Measurements from ENCODE around the gene RNF186.
"Not testable (repeated sequence)": the region's sequence is repeated elsewhere in the genome, so short reads cannot be mapped to it uniquely, and the experiment has no call there.

The RNF186 gene

GRCh38 chr1:19825298-19825697 is 10.2 kb upstream of the RNF186 start:
- DNase-seq (ENCODE audit: low read depth) = peak; percentile 10
- TF ChIP-seq CTCF (conservative IDR thresholded peaks at IDR 0.05; ENCODE audit: low read depth, low read length) = no peak
- H3K4me3 ChIP-seq (ENCODE audit: low read depth, low read length) = no peak overlapping the region

- no peak overlapping the region for H3K4me3 ChIP-seq (ENCODE audit: low read depth, low read length)
- peak; percentile 48 for DNase-seq (ENCODE audit: low read depth)
- TF ChIP-seq CTCF (conservative IDR thresholded peaks at IDR 0.05; ENCODE audit: low read depth, low read length) = no peak
These were observed 9.5 kb upstream of the RNF186 start for GRCh38 chr1:19824541-19824940.

- no peak overlapping the region for H3K4me3 ChIP-seq (ENCODE audit: low read depth, low read length)
- DNase-seq (ENCODE audit: low read depth) = no peak
- no peak for TF ChIP-seq CTCF (conservative IDR thresholded peaks at IDR 0.05; ENCODE audit: low read depth, low read length)
These were observed 9.0 kb upstream of the RNF186 start for GRCh38 chr1:19824036-19824435.

- H3K4me3 ChIP-seq (ENCODE audit: low read depth, low read length) = no peak overlapping the region
- no peak for TF ChIP-seq CTCF (conservative IDR thresholded peaks at IDR 0.05; ENCODE audit: low read depth, low read length)
- no peak for DNase-seq (ENCODE audit: low read depth)
These were observed 4.6 kb upstream of the RNF186 start for GRCh38 chr1:19819701-19820100.

- no peak for DNase-seq (ENCODE audit: low read depth)
- H3K4me3 ChIP-seq (ENCODE audit: low read depth, low read length) = no peak overlapping the region
- TF ChIP-seq CTCF (conservative IDR thresholded peaks at IDR 0.05; ENCODE audit: low read depth, low read length) = no peak
These were observed 3.2 kb upstream of the RNF186 start for GRCh38 chr1:19818324-19818723.

- DNase-seq (ENCODE audit: low read depth) = no peak
- H3K4me3 ChIP-seq (ENCODE audit: low read depth, low read length) = no peak overlapping the region
- TF ChIP-seq CTCF (conservative IDR thresholded peaks at IDR 0.05; ENCODE audit: low read depth, low read length) = no peak
These were observed 2.1 kb upstream of the RNF186 start for GRCh38 chr1:19817160-19817559.

GRCh38 chr1:19816737-19817086 is 1.6 kb upstream of the RNF186 start:
- not testable (repeated sequence) for H3K4me3 ChIP-seq (ENCODE audit: low read depth, low read length); DNase-seq (ENCODE audit: low read depth)

All from choroid plexus epithelial cell (primary cell).